Measurements from ENCODE around the gene PFDN6. TPM values are rescaled to one million over a fixed set of nuclear protein-coding genes. Genes with fewer than 3 reads are reported as not detected.
A peak's percentile ranks its signal among the peaks of the same experiment; 100 is the strongest.

PFDN6 gene
- total and polyA plus RNA-seq, 9 of the 15 experiments (the other 6 are each of a cell fraction or from before 2014, with no cell fraction given): 6.8 to 475 (median 216) TPM

- in situ Hi-C loops (cut with MboI): loop anchor here (10.0 kb wide), 1 partner anchor 131 kb away; no protein-coding TSS in a partner anchor
- TF ChIP-seq, protein P1, sequence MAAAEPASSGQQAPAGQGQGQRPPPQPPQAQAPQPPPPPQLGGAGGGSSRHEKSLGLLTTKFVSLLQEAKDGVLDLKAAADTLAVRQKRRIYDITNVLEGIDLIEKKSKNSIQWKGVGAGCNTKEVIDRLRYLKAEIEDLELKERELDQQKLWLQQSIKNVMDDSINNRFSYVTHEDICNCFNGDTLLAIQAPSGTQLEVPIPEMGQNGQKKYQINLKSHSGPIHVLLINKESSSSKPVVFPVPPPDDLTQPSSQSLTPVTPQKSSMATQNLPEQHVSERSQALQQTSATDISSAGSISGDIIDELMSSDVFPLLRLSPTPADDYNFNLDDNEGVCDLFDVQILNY (CRISPR knock-in tag; IDR thresholded peaks at IDR 0.05): 0 out of 2 replicates have a peak, but pooled peaks have one; percentile 16
- TF ChIP-seq SUPT5H (IDR thresholded peaks at IDR 0.05) (peak; percentile 24), GATAD2A (IDR thresholded peaks at IDR 0.05) (no peak), KHSRP (IDR thresholded peaks at IDR 0.05) (peak; percentile 41; the same call in 1 of the 2 replicates), POLR2G (IDR thresholded peaks at IDR 0.05; ENCODE audit: low read depth, low read length) (peak; percentile 27; the same call in 1 of the 2 replicates), ZFP91 (CRISPR knock-in tag; IDR thresholded peaks at IDR 0.05) (0 out of 2 replicates have a peak, but pooled peaks have one; percentile 25), MCM7 (IDR thresholded peaks at IDR 0.05) (no peak), POLR2B (IDR thresholded peaks at IDR 0.05; ENCODE audit: low read depth, partially characterized antibody) (peak; percentile 23), MAZ (CRISPR knock-in tag; conservative IDR thresholded peaks at IDR 0.05 in 1 of 2, IDR thresholded peaks at IDR 0.05 in 1 of 2) (0 out of 4 replicates have a peak, but pooled peaks of 1 of the 2 experiments have one; percentile 14), SIN3A (IDR thresholded peaks at IDR 0.05; ENCODE audit: borderline replicate concordance in 2 of 2, control insufficient read depth in 1 of 2, low read depth in 2 of 2, low read length in 2 of 2) (peak in 1 of 2 experiments; percentile 5; a peak in 1 of 4 replicates), ZKSCAN8 (CRISPR knock-in tag; IDR thresholded peaks at IDR 0.05) (peak; percentile 51; the same call in 1 of the 2 replicates), ILF3 (IDR thresholded peaks at IDR 0.05; ENCODE audit: borderline replicate concordance) (no peak; the same call in 1 of the 2 replicates), COPS2 (conservative IDR thresholded peaks at IDR 0.05) (no peak)
- TF ChIP-seq, protein P2, sequence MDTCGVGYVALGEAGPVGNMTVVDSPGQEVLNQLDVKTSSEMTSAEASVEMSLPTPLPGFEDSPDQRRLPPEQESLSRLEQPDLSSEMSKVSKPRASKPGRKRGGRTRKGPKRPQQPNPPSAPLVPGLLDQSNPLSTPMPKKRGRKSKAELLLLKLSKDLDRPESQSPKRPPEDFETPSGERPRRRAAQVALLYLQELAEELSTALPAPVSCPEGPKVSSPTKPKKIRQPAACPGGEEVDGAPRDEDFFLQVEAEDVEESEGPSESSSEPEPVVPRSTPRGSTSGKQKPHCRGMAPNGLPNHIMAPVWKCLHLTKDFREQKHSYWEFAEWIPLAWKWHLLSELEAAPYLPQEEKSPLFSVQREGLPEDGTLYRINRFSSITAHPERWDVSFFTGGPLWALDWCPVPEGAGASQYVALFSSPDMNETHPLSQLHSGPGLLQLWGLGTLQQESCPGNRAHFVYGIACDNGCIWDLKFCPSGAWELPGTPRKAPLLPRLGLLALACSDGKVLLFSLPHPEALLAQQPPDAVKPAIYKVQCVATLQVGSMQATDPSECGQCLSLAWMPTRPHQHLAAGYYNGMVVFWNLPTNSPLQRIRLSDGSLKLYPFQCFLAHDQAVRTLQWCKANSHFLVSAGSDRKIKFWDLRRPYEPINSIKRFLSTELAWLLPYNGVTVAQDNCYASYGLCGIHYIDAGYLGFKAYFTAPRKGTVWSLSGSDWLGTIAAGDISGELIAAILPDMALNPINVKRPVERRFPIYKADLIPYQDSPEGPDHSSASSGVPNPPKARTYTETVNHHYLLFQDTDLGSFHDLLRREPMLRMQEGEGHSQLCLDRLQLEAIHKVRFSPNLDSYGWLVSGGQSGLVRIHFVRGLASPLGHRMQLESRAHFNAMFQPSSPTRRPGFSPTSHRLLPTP (IDR thresholded peaks at IDR 0.05; ENCODE audit: borderline replicate concordance, extremely low read depth, insufficient read length): peak; percentile 46
These were observed 16.1 kb upstream of the PFDN6 start for GRCh38 chr6:33273129-33273923.

More at GRCh38 chr6:33273129-33273923, 16.1 kb upstream of the PFDN6 start:
- peaks cover 28 to 38% of the 10 kb centered on the region in 2 experiments for H3K4me1 ChIP-seq (replicated peaks in 1 of 2; ENCODE audit: control insufficient read depth in 2 of 2, insufficient read depth in 2 of 2, low read length in 2 of 2)
- WGBS (ENCODE audit: insufficient coverage, low coverage, missing lambda C conversion rate): 4% methylated on average over 11 of the region's 11 CpGs
- H2AFZ ChIP-seq (ENCODE audit: low read depth, low read length): no peak overlapping the region
- H3K27me3 ChIP-seq (ENCODE audit: control insufficient read depth in 2 of 2, insufficient read depth in 2 of 2, low read length in 2 of 2): no peaks in the 10 kb centered on the region; a peak in 1 of 5 replicates
- ChIA-PET CTCF (ENCODE audit: low intra/inter-chr PET ratio) (no interaction called here), POLR2A (interaction anchor here (0.6 to 8.1 kb wide), 9 partner anchors 8 to 1758 kb away, joined by 3 to 90 read pairs (median 12); partner anchors contain the start of genes PFDN6 and WDR46)
- no TSS peak for BruUV-seq (replicated peaks)
- ATAC-seq (no peak), FAIRE-seq (no peak), DNase-seq (ENCODE audit: extremely low read depth in 1 of 4, low spot score in 3 of 4) (no peak)
- H3K9me1 ChIP-seq (ENCODE audit: control insufficient read depth, insufficient read depth, low read length): no peaks in the 10 kb centered on the region
- peak overlapping the region; percentile 98 for H3K27ac ChIP-seq (ENCODE audit: extremely low read depth, low read depth, low read length)
- H3K36me3 ChIP-seq (ENCODE audit: control insufficient read depth, insufficient read depth, low read length): peaks cover 76% of the 10 kb centered on the region
- intact Hi-C loops (cut with micrococcal nuclease): loop anchor here (10.0 kb wide), 1 partner anchor 301 kb away; no protein-coding TSS in a partner anchor
- H3K4me2 ChIP-seq (ENCODE audit: insufficient read depth, low read length): peak overlapping the region; percentile 99
- H3K79me2 ChIP-seq (ENCODE audit: control insufficient read depth, insufficient read depth, low read length): peaks cover 68% of the 10 kb centered on the region
- peak overlapping the region; percentile 92 to 100 for H3K9ac ChIP-seq (ENCODE audit: insufficient read depth in 1 of 2, low read depth in 2 of 2, low read length in 2 of 2)
- H3K9me3 ChIP-seq (replicated peaks; ENCODE audit: control insufficient read depth, insufficient read depth, low read depth, low read length): no peaks in the 10 kb centered on the region
- peaks cover 42% of the 10 kb centered on the region for H4K20me1 ChIP-seq (replicated peaks; ENCODE audit: control insufficient read depth, insufficient read depth, low read length)
- H3K4me3 ChIP-seq: peak overlapping the region; percentile 93

Measured in K562 (cell line).